ENCODE data around the gene EML1.

DNA sequence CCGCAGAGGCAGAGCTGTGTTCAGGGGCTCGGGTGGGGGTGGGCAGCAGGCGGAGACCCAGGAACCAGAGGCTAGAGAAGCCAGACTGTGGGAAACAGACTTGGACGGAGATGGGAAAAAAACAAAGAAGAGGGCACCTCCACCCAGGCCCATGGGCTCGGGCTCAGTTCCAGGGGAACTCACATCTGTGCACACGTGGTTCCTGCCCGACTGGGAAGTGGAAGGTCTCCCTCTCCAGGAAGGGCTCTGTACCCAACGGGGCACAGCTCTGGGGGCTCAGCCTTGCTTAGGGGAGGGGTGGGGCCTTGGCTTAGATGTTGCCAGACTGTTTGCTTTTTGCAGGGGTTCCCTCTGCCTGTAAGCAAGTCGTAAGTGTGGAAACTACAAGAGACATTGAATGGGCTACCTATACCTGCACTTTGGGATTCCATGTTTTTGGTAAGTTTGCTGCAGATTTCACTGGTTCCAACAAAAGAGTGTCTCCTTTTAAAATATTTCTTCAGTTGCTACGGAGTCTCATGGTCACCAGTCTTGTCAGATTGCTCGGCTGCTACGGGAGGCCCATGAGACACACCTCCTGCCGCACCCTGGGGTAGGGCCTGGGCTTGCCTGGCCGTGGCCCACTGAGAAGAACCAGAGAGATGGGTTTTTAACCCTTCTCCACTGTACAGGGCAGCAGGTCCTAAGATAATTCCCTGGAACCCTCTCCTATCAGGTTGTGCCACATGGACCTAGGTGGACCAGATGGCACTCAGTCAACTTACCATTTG is 144.4 kb downstream of the EML1 start:
- TF ChIP-seq POLR2AphosphoS5 (IDR thresholded peaks at IDR 0.05; ENCODE audit: borderline replicate concordance, low read depth, low read length) (no peak), EZH2 (IDR thresholded peaks at IDR 0.05) (no peak), FOXP2 (optimal IDR thresholded peaks at IDR 0.05; ENCODE audit: control extremely low read depth, extremely low read length, insufficient read depth) (no peak)

Measured in SK-N-MC (cell line).